Testis (tissue), 3 donors: Measurements from ENCODE around the gene COMP. TPM values are rescaled to one million over a fixed set of nuclear protein-coding genes. Genes with fewer than 3 reads are reported as not detected.

Source experiments
- DNase-seq: peaks from one replicate; pipeline ENCODE4 v3.0.0-alpha.2; 2019
- H3K27ac ChIP-seq, 2 donors: fragments of 200-600 bp; sonication (generic); one replicate each; pipeline ENCODE4 v1.5.1; 2019
- H3K27me3 ChIP-seq: fragments of 200-600 bp; sonication (generic); one replicate; pipeline ENCODE4 v1.5.1; 2019
- H3K36me3 ChIP-seq: fragments of 200-600 bp; sonication (generic); one replicate; pipeline ENCODE4 v1.5.1; 2017; ENCODE audit warnings: low read depth; ENCODE audit errors: missing control alignments
- H3K4me1 ChIP-seq: fragments of 200-600 bp; sonication (generic); one replicate; pipeline ENCODE4 v1.5.1; 2019
- H3K4me3 ChIP-seq, 2 donors: fragments of 200-600 bp; sonication (generic); one replicate each; pipeline ENCODE4 v1.5.1; 2017 to 2019
- H3K9me3 ChIP-seq: fragments of 200-600 bp; sonication (generic); one replicate; pipeline ENCODE4 v1.5.1; 2017
- POLR2A ChIP-seq: fragments of 450-650 bp; IDR thresholded peaks from one replicate; pipeline ENCODE4 v1.6.1; 2017; ENCODE audit warnings: antibody characterized with exemption, mild to moderate bottlenecking, moderate library complexity
- WGBS, 2 donors: methylation state at CpG; one replicate each; pipeline ENCODE4 v1.1.5; 2018; 5-methylcytosine and 5-hydroxymethylcytosine counted together
- intact Hi-C: fragments of 100-400 bp; cut with DNase I; formaldehyde crosslinking; loops from one replicate; pipeline ENCODE4 v1.15.1; 2023; ENCODE audit warnings: low total_unique reads
- polyA plus RNA-seq: library from polyadenylated mRNA; stranded (reverse); fragments of 350-450 nt; fragmentation: Illumina TruSeq; extraction: RNeasy Lipid Tissue Mini Kit (QIAGEN cat#74804); gene quantifications from one replicate; pipeline ENCODE4 v1.2.3, GENCODE V29; 2014; ENCODE audit warnings: low read depth, low replicate concordance; ENCODE audit not compliant: insufficient read depth
- total RNA-seq, 2 donors: library from RNA; depleted of rRNA; stranded (reverse); fragments of >200 nt; gene quantifications; one replicate each; pipeline ENCODE4 v1.2.3, GENCODE V29; 2016
- TF ChIP-seq, protein P1 (sequence below), 3 experiments: fragments of 450-650 bp in 2 of 3; fragments of 200-600 bp in 1 of 3; sonication (generic) in 1 of 3; IDR thresholded peaks; one replicate each; pipeline ENCODE4 v1.5.1; 2016 to 2019; ENCODE audit warnings: antibody characterized with exemption in 3 of 3, mild to moderate bottlenecking in 2 of 3, moderate library complexity in 1 of 3

The COMP gene
- total and polyA plus RNA-seq, 3 donors from 2014 or later = 3.8 to 23.4 (median 7.1) TPM

DNA sequence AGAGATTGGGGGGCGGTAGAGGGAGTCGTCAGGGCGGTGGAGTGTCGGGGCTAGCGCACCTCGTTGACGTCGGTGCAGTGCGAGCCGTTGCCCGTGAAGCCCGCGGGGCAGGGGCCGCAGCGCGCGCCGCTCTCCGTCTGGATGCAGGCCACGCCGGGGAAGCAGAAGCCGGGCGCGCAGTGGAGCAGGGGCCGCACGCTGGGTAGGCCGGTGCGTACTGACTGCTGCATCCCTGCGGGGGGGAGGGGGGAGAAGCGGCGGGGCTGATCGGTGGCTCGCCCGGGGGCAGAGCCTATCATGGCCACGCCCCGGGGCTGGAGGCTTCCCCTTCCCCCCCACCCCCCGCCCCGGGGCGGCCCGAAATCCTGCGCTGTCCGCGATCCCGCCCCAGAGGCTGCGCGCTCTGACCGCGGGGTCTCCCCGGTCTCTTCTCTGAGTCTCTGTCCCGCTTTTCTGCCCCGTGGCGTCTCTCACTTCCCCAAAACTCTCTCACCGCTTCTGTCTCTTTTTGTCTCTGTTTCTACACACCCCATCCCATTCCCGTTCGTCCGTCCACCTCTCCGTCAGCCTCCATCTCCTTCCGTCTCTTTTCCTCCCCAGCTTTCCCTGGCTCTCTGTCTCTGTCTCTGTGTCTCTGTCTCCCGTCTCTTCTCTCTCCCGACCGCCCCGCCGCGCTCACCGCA is 1.1 kb downstream of the COMP start:
- peak overlapping the region in 1 of 2 donors; percentile 20 for H3K4me3 ChIP-seq
- WGBS, 2 donors = 1% methylated on average over 16 to 65 of the region's 65 CpGs
- no peak for DNase-seq

DNA sequence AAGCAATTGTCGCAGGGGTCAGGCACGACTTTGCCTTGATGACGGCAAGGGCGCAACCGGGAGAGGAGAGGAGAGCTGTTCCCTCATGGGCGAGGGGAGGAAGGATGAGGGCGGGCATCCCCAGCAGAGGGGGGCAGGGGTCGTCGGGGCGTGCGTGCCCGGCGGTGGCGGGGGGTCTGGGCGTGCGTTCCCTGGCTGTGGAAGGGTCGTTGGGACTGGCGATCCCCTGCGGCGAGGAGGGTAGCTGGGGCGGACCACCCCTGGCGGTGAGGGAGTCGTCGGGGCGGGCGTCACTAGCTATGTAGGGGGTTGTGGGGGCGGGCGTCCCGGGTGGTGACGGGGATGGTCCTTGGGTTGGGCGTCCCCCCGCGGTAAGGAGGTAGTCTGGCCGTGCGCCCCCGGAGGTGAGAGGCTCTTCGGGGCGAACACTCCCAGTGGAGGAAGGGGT is 1.7 kb downstream of the COMP start:
- H3K9me3 ChIP-seq = no peaks in the 10 kb centered on the region
- DNase-seq = no peak
- WGBS, 2 donors = 1 to 6% methylated on average over 14 to 33 of the region's 38 CpGs
- no peaks in the 10 kb centered on the region for H3K27me3 ChIP-seq
- peaks cover 21% of the 10 kb centered on the region for H3K4me1 ChIP-seq
- no peaks in the 10 kb centered on the region for H3K36me3 ChIP-seq
- H3K4me3 ChIP-seq = peak overlapping the region in 1 of 2 donors; percentile 20
- TF ChIP-seq POLR2A = no peak
- TF ChIP-seq, protein P1, sequence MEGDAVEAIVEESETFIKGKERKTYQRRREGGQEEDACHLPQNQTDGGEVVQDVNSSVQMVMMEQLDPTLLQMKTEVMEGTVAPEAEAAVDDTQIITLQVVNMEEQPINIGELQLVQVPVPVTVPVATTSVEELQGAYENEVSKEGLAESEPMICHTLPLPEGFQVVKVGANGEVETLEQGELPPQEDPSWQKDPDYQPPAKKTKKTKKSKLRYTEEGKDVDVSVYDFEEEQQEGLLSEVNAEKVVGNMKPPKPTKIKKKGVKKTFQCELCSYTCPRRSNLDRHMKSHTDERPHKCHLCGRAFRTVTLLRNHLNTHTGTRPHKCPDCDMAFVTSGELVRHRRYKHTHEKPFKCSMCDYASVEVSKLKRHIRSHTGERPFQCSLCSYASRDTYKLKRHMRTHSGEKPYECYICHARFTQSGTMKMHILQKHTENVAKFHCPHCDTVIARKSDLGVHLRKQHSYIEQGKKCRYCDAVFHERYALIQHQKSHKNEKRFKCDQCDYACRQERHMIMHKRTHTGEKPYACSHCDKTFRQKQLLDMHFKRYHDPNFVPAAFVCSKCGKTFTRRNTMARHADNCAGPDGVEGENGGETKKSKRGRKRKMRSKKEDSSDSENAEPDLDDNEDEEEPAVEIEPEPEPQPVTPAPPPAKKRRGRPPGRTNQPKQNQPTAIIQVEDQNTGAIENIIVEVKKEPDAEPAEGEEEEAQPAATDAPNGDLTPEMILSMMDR (IDR thresholded peaks at IDR 0.05) = no peak
- intact Hi-C loops = no loop called here
- no peak overlapping the region for H3K27ac ChIP-seq

More for the DNA sequence above, 1.1 kb downstream of the COMP start:
- peaks cover 21% of the 10 kb centered on the region for H3K4me1 ChIP-seq
- H3K9me3 ChIP-seq = no peaks in the 10 kb centered on the region
- H3K36me3 ChIP-seq = no peaks in the 10 kb centered on the region
- H3K27ac ChIP-seq = no peak overlapping the region
- intact Hi-C loops = no loop called here
- no peak for TF ChIP-seq POLR2A
- TF ChIP-seq, protein P1 (IDR thresholded peaks at IDR 0.05) = no peak
- no peaks in the 10 kb centered on the region for H3K27me3 ChIP-seq

DNA sequence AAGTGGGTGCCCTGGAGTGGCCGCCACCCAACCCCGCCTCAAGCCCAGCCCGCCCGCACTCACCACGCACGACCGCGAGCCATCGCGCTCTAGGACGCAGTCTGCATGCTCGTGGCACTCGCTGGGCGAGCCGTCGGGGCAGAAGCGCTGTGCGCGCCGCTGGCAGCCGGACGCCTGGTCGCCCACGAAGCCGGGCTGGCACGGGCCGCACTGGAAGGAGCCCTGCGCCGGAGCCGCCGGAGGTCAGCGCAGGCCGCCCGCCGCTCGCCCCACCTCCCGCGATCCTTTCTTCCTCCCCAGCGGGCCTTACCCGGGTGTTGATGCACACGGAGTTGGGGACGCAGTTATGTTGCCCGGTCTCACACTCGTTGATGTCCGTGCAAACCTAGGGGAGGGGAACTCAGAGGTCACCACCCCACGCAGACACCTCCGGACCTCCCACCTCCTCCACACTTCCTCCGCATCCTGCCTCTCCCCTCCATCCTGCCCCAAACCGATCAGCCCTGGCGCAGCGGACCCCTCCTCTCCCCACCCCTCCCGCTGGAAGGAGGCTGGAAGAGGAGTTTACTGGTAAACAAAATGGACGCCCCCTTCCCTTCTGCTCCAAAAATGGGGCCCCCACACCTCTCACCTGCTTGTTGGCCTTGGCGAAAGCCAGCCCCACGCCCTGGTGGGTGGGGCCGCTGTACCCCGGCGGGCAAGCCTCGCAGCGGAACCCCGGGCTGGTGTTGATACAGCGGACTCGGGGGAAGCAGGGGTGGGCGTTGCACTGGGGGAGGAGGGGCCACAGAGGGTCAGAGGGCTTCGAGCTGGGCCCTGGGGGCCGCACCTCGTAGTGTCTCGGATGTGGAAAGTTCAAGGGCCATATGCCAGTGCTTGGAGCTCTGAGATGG is 2.3 kb downstream of the COMP start:
- Histone ChIP-seq H3K4me3 (no peak overlapping the region), H3K36me3 (no peaks in the 10 kb centered on the region), H3K27me3 (no peaks in the 10 kb centered on the region), H3K27ac (no peak overlapping the region), H3K4me1 (peaks cover 21% of the 10 kb centered on the region), H3K9me3 (no peaks in the 10 kb centered on the region)
- TF ChIP-seq POLR2A = no peak
- TF ChIP-seq, protein P1 (IDR thresholded peaks at IDR 0.05) = no peak
- WGBS, 2 donors = 0 to 2% methylated on average over 3 to 62 of the region's 68 CpGs
- intact Hi-C loops = no loop called here
- no peak for DNase-seq

DNA sequence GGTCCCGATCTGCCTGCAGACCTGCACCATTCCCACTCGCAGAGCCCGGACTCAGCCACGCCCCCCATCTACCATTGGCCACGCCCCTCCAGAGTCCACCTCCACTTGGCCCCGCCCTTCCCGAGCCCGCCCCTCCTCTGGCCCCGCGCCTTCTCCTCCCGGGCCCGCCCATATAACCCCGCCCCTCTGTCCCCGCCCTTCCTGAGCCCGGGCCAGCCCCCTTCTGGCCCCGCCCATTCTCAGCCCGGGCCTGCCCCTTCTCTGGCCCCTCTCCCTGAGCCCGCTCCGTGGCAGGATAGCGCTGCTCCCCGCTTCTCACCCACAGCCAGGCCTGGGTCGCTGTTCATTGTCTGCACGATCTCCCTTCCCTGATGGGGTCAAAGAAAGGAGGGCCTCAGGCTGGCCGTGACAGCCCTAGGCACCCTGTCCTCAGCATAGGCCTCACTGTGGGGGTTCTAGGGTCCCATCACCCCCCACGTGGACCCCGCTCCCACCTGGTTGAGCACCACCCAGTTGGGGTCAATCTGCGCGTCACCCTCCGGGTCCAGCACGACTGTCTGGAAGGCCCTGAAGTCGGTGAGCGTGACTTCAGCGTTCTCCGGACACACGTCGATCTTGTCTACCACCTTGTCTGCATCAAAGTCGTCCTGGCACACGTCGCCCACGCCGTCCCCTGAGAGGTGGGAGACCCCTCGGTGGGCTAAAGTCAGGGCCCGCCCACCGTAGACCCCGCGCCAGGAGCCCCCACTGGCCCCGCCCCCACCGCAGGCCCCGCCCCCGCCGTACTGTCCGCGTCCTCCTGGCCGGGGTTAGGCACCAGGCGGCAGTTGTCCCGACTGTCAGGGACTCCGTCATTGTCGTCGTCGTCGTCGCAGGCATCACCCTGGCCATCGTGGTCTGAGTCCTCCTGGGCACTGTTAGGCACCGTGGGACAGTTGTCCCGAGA is 5.7 kb downstream of the COMP start:
- H3K9me3 ChIP-seq = no peaks in the 10 kb centered on the region
- H3K36me3 ChIP-seq = no peaks in the 10 kb centered on the region
- WGBS, 2 donors = 7 to 8% methylated on average over 36 to 51 of the region's 65 CpGs
- no peak overlapping the region for H3K27ac ChIP-seq
- H3K4me1 ChIP-seq = peaks cover 12% of the 10 kb centered on the region
- no peak for TF ChIP-seq POLR2A
- TF ChIP-seq, protein P1 (IDR thresholded peaks at IDR 0.05) = no peak
- intact Hi-C loops = no loop called here
- no peaks in the 10 kb centered on the region for H3K27me3 ChIP-seq
- DNase-seq = peak; percentile 84
- H3K4me3 ChIP-seq = no peak overlapping the region
